Erythroblast (primary cell): Measurements from ENCODE around the gene NDNF.

Source experiments
- DNase-seq, 2 experiments: peaks; one replicate each; lab custom pipeline; 2025; lab: John Stamatoyannopoulos, UW
- GATA1 ChIP-seq: IDR thresholded peaks from 2 replicates; pipeline ENCODE4 v1.6.1; 2011; ENCODE audit warnings: low read depth, mild to moderate bottlenecking, control low read depth, low read length, moderate library complexity
- POLR2A ChIP-seq: IDR thresholded peaks from 2 replicates; pipeline ENCODE4 v1.6.1; 2011; ENCODE audit warnings: mild to moderate bottlenecking, low read length

Gene NDNF

GRCh38 chr4:121057466-121057922, 14.8 kb downstream of the NDNF start:
- no peak for TF ChIP-seq POLR2A
- no peak for TF ChIP-seq GATA1
- no peak for DNase-seq

- TF ChIP-seq POLR2A (no peak), GATA1 (no peak)
- DNase-seq: no peak
These were observed 16.3 kb downstream of the NDNF start for GRCh38 chr4:121056066-121056465.

DNA sequence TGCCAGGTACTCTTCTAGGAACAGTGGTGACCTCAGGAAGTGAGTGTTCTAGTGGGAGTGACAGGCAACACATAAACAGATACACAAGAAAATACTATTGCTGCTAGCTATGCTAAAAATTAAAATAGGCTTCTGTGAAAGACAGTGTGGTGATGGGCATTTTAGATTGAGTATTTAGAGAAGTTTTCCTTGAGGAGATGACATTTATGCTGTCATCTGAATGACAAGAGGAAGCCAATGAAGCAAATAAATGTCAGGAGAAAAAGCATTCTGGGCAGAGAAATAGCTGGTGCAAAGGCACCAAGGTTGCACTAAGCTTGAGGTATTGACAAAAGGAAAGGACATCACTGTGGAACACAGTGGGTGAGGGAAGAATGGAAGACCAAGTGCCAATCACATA, 18.0 kb downstream of the NDNF start:
- no peak for TF ChIP-seq POLR2A
- no peak for TF ChIP-seq GATA1
- no peak for DNase-seq

GRCh38 chr4:121053601-121054143, 18.7 kb downstream of the NDNF start:
- no peak for DNase-seq
- no peak for TF ChIP-seq POLR2A
- no peak for TF ChIP-seq GATA1

- DNase-seq: no peak
- TF ChIP-seq POLR2A: no peak
- TF ChIP-seq GATA1: no peak
These were observed 22.0 kb downstream of the NDNF start for GRCh38 chr4:121050300-121050699.

- DNase-seq: no peak
- TF ChIP-seq POLR2A: no peak
These were observed 23.2 kb downstream of the NDNF start for GRCh38 chr4:121049072-121049599.

- DNase-seq: no peak
- TF ChIP-seq GATA1 (no peak), POLR2A (no peak)
These were observed 24.2 kb downstream of the NDNF start for GRCh38 chr4:121048165-121048564.

DNA sequence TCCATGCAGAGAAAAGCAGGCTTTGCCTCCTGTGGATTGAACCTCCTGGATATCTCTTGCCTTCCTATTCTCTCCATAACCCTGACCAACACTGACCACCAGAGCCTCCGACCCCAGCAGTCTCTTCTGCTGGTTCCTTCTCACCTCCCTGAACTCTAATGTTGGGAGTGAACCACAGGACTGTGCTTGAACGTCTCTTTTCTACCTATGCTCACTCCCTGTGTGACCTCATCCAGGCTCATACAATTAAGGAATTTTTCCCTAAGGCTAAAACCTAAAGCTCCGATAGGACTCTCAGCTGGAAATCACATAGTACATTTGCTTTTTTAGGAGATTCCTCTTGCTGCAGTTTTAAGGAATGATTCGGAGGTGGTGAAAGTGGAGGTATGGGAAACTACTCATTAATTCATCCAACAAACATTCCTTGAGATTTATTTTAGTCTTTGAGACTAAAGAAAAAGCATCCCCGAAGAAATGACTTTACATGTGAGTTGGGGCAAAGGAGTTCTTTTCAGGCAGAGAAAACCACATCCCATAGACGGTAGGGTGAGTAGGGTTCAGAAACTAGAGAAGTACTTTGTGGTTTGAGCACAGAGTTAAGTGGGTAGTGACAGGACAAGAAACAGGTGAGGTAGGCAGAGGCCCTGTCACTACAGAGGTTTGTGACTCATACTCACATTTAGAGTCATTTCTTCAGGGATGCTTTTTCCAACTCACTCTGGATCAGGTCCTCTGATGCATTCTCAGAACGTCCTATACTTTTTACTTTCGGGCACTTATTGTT, 30.8 kb downstream of the NDNF start:
- no peak for DNase-seq
- no peak for TF ChIP-seq GATA1
- no peak for TF ChIP-seq POLR2A

DNA sequence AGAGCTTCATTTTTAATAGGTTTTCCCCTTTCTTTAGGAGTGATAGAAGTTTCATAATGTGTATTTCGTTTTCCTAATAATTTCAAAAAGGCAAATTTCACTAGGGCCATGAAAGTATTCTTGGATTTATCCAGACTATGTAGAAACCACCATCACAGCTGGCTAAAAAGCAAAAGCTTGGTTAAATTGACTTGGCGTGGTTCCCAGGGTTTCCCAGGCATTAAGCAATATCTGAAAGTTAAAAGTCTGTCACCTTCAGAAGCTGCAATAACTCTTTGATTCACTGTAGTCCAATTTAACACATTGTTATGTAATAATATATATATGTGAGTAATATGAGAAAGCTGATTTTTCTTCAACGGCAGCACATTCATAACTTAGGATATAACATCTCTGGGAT, 38.3 kb downstream of the NDNF start:
- no peak for TF ChIP-seq GATA1
- no peak for TF ChIP-seq POLR2A
- DNase-seq: no peak

DNA sequence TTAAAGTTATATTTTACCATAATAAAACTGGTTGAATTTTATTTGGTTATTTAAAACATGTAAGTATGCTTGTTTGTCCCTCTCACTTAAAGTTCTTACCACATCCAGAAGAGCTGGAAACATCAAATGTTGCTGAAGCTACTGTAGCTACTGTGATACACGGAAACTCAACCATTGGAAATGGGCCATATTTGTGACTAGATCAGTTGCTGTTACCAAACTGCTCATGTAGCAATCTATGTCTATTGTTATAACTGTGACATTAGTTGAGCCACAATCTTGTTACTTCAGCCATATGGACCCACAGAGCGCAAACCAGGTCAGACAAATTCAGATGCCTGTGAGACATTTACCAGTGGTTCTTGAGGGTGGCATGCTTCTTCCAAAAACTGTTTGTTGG, 41.6 kb downstream of the NDNF start:
- no peak for DNase-seq

GRCh38 chr4:121030131-121030530, 42.2 kb downstream of the NDNF start:
- DNase-seq: no peak
- TF ChIP-seq GATA1: no peak
- TF ChIP-seq POLR2A: no peak

More for the DNA sequence above, 41.6 kb downstream of the NDNF start:
- TF ChIP-seq POLR2A (no peak), GATA1 (no peak)

DNA sequence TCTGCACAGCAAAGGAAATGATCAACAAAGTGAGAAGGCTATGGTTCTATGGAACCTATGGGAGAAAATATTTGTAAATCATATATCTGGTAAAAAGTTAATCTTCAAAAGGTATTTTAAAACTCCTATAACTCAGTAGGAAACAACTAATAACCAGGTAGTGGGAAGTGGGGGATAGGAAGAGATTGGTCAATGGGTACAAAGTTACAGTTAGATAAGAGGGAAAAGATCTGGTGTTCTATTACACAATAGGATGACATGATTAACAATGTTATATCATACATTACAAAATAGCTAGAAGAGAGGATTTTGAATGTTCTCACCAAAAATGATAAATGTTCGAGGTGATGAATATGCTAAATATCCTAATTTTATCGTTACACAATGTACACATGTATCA, 46.3 kb downstream of the NDNF start:
- no peak for DNase-seq

GRCh38 chr4:121025540-121025939, 46.8 kb downstream of the NDNF start:
- DNase-seq: no peak
- no peak for TF ChIP-seq POLR2A
- no peak for TF ChIP-seq GATA1

More for the DNA sequence above, 46.3 kb downstream of the NDNF start:
- TF ChIP-seq POLR2A (no peak), GATA1 (no peak)

DNA sequence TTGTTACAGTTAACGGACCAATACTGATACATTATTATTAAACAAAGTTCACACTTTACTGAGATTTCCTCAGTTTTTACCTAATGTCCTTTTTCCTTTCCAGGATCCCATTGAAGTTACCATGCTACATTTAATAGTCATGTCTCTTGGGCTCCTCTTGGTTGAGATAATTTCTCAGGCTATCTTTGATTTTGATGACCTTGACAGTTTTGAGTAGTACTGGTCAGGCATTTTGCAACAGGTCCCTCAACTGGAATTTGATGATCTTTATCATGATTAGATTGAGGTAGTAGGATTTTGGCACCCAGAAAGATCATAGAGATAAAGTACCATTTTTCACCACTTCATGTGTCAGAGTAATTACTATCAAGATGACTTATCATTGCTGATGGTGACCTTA, 53.8 kb downstream of the NDNF start:
- no peak for TF ChIP-seq GATA1
- TF ChIP-seq POLR2A: no peak
- no peak for DNase-seq
